GM04504 (cell line): ENCODE data around the gene POU1F1.
"Not testable (repeated sequence)": the region's sequence is repeated elsewhere in the genome, so short reads cannot be mapped to it uniquely, and the experiment has no call there.

Experiments used
- DNase-seq: peaks from one replicate; pipeline ENCODE4 v3.0.0-alpha.2; 2012; ENCODE audit warnings: low read depth

POU1F1 gene

GRCh38 chr3:87276484-87276883 is at the start of gene POU1F1:
POU1F1 (minus strand) TSS chr3:87276584; CDS start chr3:87276462, 122 bp downstream.
- DNase-seq: no peak

GRCh38 chr3:87324609-87325008 is 48.2 kb upstream of the POU1F1 start:
- DNase-seq: no peak

GRCh38 chr3:87320756-87321626 is 44.6 kb upstream of the POU1F1 start:
- DNase-seq: no peak

- no peak for DNase-seq
Measured at GRCh38 chr3:87318617-87319021, 42.2 kb upstream of the POU1F1 start.

GRCh38 chr3:87317779-87318178 is 41.4 kb upstream of the POU1F1 start:
- no peak for DNase-seq

GRCh38 chr3:87313641-87314040 is 37.3 kb upstream of the POU1F1 start:
- no peak for DNase-seq

GRCh38 chr3:87311309-87311708 is 34.9 kb upstream of the POU1F1 start:
- no peak for DNase-seq

- no peak for DNase-seq
Measured at GRCh38 chr3:87309601-87310000, 33.2 kb upstream of the POU1F1 start.

- DNase-seq: no peak
Measured at GRCh38 chr3:87307805-87308204, 31.4 kb upstream of the POU1F1 start.

GRCh38 chr3:87305517-87305916 is 29.1 kb upstream of the POU1F1 start:
- DNase-seq: no peak

- DNase-seq: not testable (repeated sequence)
Measured at GRCh38 chr3:87305031-87305430, 28.6 kb upstream of the POU1F1 start.

- peak; percentile 11 for DNase-seq
Measured at GRCh38 chr3:87298111-87298718, 21.8 kb upstream of the POU1F1 start.

- no peak for DNase-seq
Measured at GRCh38 chr3:87288446-87288845, 12.1 kb upstream of the POU1F1 start.

GRCh38 chr3:87287011-87287410 is 10.6 kb upstream of the POU1F1 start:
- peak; percentile 4 for DNase-seq

GRCh38 chr3:87272718-87273341 is 3.6 kb downstream of the POU1F1 start:
- DNase-seq: no peak

GRCh38 chr3:87270908-87271700 is 5.3 kb downstream of the POU1F1 start:
- DNase-seq: no peak

- no peak for DNase-seq
Measured at GRCh38 chr3:87269723-87270122, 6.7 kb downstream of the POU1F1 start.

- no peak for DNase-seq
Measured at GRCh38 chr3:87268646-87269211, 7.7 kb downstream of the POU1F1 start.

GRCh38 chr3:87267953-87268645 is 8.3 kb downstream of the POU1F1 start:
- no peak for DNase-seq

GRCh38 chr3:87261925-87262324 is 14.5 kb downstream of the POU1F1 start:
- no peak for DNase-seq

GRCh38 chr3:87260270-87260669 is 16.1 kb downstream of the POU1F1 start:
- DNase-seq: peak; percentile 17
